HepG2 (cell line): ENCODE measurements around the gene PTPRM. TPM values are rescaled to one million over a fixed set of nuclear protein-coding genes. Genes with fewer than 3 reads are reported as not detected.
A peak's percentile ranks its signal among the peaks of the same experiment; 100 is the strongest.

ENCODE experiments used
- FOXA1 ChIP-seq, 2 experiments: fragments of 450-650 bp in 1 of 2; sonication (generic) in 1 of 2; formaldehyde crosslinking in 1 of 2; IDR thresholded peaks; 2 replicates each; pipeline versions ENCODE4 v1.4.0 to v1.6.1; 2016 to 2020; ENCODE audit warnings: missing genetic modification reagents in 1 of 2
- HIVEP1 ChIP-seq: sonication (generic); formaldehyde crosslinking; IDR thresholded peaks from 2 replicates; pipeline ENCODE4 v1.4.0; 2020; ENCODE audit warnings: mild to moderate bottlenecking, missing genetic modification reagents
- HMGA1 ChIP-seq: sonication (generic); formaldehyde crosslinking; conservative IDR thresholded peaks from 2 replicates; pipeline ENCODE4 v1.4.0; 2020; ENCODE audit warnings: missing genetic modification reagents
- KDM2A ChIP-seq: sonication (generic); formaldehyde crosslinking; IDR thresholded peaks from 2 replicates; pipeline ENCODE4 v1.4.0; 2020; ENCODE audit warnings: low read depth, missing genetic modification reagents, borderline replicate concordance
- KLF16 ChIP-seq, 2 experiments: sonication (generic) in 1 of 2; formaldehyde crosslinking in 1 of 2; IDR thresholded peaks; 2 replicates each; pipeline versions ENCODE4 v1.6.1 to v1.8.0; 2016 to 2023; ENCODE audit warnings: missing genetic modification reagents in 2 of 2, missing compliant biosample characterization in 1 of 2
- KMT2A ChIP-seq: sonication (generic); formaldehyde crosslinking; IDR thresholded peaks from 2 replicates; pipeline ENCODE4 v1.4.0; 2020; ENCODE audit warnings: missing genetic modification reagents
- RFXAP ChIP-seq: sonication (generic); formaldehyde crosslinking; IDR thresholded peaks from 2 replicates; pipeline ENCODE4 v1.4.0; 2020; ENCODE audit warnings: missing genetic modification reagents, borderline replicate concordance
- SOX5 ChIP-seq: IDR thresholded peaks from 2 replicates; pipeline ENCODE4 v1.6.1; 2016; ENCODE audit warnings: borderline replicate concordance
- SRSF1 ChIP-seq: fragments of 200-400 bp; formaldehyde crosslinking; optimal IDR thresholded peaks from 2 replicates; pipeline ENCODE3; 2017; ENCODE audit warnings: mild to moderate bottlenecking, low read depth, low read length, moderate library complexity
- TCF7 ChIP-seq: sonication (generic); IDR thresholded peaks from 2 replicates; pipeline ENCODE4 v1.6.1; 2016; ENCODE audit warnings: antibody characterized with exemption, low read depth
- ZC3H4 ChIP-seq: sonication (generic); formaldehyde crosslinking; IDR thresholded peaks from 2 replicates; pipeline ENCODE4 v1.4.0; 2020; ENCODE audit warnings: missing genetic modification reagents, borderline replicate concordance
- ZFY ChIP-seq: sonication (generic); formaldehyde crosslinking; IDR thresholded peaks from 2 replicates; pipeline ENCODE4 v1.4.0; 2020; ENCODE audit warnings: missing genetic modification reagents
- ZNF510 ChIP-seq: sonication (generic); formaldehyde crosslinking; IDR thresholded peaks from 2 replicates; pipeline ENCODE4 v1.4.0; 2020; ENCODE audit warnings: low read depth, mild to moderate bottlenecking, missing genetic modification reagents
- ZNF563 ChIP-seq: sonication (generic); formaldehyde crosslinking; IDR thresholded peaks from 2 replicates; pipeline ENCODE4 v1.8.0; 2022; ENCODE audit warnings: mild to moderate bottlenecking, moderate library complexity, missing genetic modification reagents
- ZNF569 ChIP-seq: sonication (generic); formaldehyde crosslinking; IDR thresholded peaks from 2 replicates; pipeline ENCODE4 v1.5.0; 2020; ENCODE audit warnings: mild to moderate bottlenecking, missing genetic modification reagents, moderate library complexity, borderline replicate concordance
- ZNF615 ChIP-seq: sonication (generic); formaldehyde crosslinking; IDR thresholded peaks from 2 replicates; pipeline ENCODE4 v1.5.0; 2020; ENCODE audit warnings: mild to moderate bottlenecking, missing genetic modification reagents, borderline replicate concordance
- ZNF672 ChIP-seq: sonication (generic); formaldehyde crosslinking; IDR thresholded peaks from 2 replicates; pipeline ENCODE4 v1.8.1; 2022; ENCODE audit warnings: missing genetic modification reagents
- polyA plus RNA-seq, 8 experiments: library from polyadenylated mRNA; depleted of rRNA in 3 of 8; stranded (reverse) in 7 of 8; unstranded in 1 of 8; fragments of >200 nt; fragmentation: Illumina TruSeq in 4 of 8; extraction: Trizol in 4 of 8; gene quantifications; 2 replicates each; pipeline versions ENCODE4 v1.2.1 to v1.2.3, GENCODE V29; 2011 to 2016; ENCODE audit warnings: low read depth in 4 of 8, missing spikeins in 1 of 8, mixed read lengths in 1 of 8; ENCODE audit not compliant: insufficient read depth in 1 of 8
- total RNA-seq, 5 experiments: library from RNA; depleted of rRNA; stranded (reverse); fragments of >200 nt; fragmentation: Illumina TruSeq; extraction: Trizol; gene quantifications; 2 replicates each; pipeline ENCODE4 v1.2.3, GENCODE V29; 2016; ENCODE audit warnings: low read depth in 1 of 5
- TF ChIP-seq, protein P1 (sequence below): sonication (generic); formaldehyde crosslinking; IDR thresholded peaks from 2 replicates; pipeline ENCODE4 v1.8.1; 2023; ENCODE audit warnings: mild to moderate bottlenecking, missing genetic modification reagents
- TF ChIP-seq, protein P2 (sequence below): sonication (generic); formaldehyde crosslinking; IDR thresholded peaks from 2 replicates; pipeline ENCODE4 v1.8.0; 2022; ENCODE audit warnings: low read depth, missing genetic modification reagents
- TF ChIP-seq, protein P3 (sequence below): sonication (generic); formaldehyde crosslinking; IDR thresholded peaks from 2 replicates; pipeline ENCODE4 v1.4.0; 2020; ENCODE audit warnings: missing genetic modification reagents, borderline replicate concordance
- TF ChIP-seq, protein P4 (sequence below): sonication (generic); formaldehyde crosslinking; IDR thresholded peaks from 2 replicates; pipeline ENCODE4 v1.4.0; 2020; ENCODE audit warnings: mild to moderate bottlenecking, missing genetic modification reagents
- TF ChIP-seq, protein P5 (sequence below): sonication (generic); formaldehyde crosslinking; IDR thresholded peaks from 2 replicates; pipeline ENCODE4 v1.5.1; 2020; ENCODE audit warnings: missing genetic modification reagents, mild to moderate bottlenecking, borderline replicate concordance
- TF ChIP-seq, protein P6 (sequence below): sonication (generic); formaldehyde crosslinking; IDR thresholded peaks from 2 replicates; pipeline ENCODE4 v1.4.0; 2020; ENCODE audit warnings: missing genetic modification reagents

Gene PTPRM
- total and polyA plus RNA-seq, 2 of the 13 experiments (the other 11 are each of a cell fraction or from before 2014, with no cell fraction given): 12.6 to 108 TPM

DNA sequence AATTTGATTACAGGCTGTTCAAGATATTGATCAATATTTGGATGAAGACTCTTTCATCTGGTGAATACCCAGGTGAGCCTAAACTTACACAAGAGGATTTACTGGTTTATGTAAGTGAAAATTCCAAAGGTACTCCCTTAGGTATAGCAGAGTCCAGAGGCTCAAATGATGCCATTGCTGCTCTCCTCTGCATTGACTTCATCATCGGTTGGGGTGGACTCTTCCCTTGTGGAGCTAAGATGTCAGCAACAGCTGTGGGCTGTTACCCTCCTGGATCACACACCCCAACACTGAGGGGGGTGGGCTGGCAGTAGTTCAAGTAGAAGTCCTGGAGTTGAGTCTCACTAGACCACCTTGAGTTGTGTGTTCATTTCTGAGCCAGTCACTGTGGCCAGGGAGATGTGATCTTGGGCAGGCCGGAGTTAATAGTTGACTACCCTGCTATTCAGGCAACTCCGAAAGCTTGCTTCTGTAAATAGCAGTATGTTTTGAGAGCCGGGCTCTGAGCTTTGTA lies 236.9 kb downstream of the PTPRM start (continued):
- TF ChIP-seq KMT2A: 0 out of 2 replicates have a peak, but pooled peaks have one; percentile 20
- TF ChIP-seq ZNF615: no peak
- no peak for TF ChIP-seq HMGA1
- no peak for TF ChIP-seq KDM2A (CRISPR knock-in tag)
- TF ChIP-seq, protein P1, sequence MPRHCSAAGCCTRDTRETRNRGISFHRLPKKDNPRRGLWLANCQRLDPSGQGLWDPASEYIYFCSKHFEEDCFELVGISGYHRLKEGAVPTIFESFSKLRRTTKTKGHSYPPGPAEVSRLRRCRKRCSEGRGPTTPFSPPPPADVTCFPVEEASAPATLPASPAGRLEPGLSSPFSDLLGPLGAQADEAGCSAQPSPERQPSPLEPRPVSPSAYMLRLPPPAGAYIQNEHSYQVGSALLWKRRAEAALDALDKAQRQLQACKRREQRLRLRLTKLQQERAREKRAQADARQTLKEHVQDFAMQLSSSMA (CRISPR knock-in tag): no peak
- TF ChIP-seq FOXA1 (IDR thresholded peaks at IDR 0.05): no peak
- TF ChIP-seq FOXA1 (CRISPR knock-in tag; IDR thresholded peaks at IDR 0.05): peak; percentile 62; the same call in 1 of the 2 replicates
- no peak for TF ChIP-seq ZNF672 (CRISPR knock-in tag)
- TF ChIP-seq, protein P2, sequence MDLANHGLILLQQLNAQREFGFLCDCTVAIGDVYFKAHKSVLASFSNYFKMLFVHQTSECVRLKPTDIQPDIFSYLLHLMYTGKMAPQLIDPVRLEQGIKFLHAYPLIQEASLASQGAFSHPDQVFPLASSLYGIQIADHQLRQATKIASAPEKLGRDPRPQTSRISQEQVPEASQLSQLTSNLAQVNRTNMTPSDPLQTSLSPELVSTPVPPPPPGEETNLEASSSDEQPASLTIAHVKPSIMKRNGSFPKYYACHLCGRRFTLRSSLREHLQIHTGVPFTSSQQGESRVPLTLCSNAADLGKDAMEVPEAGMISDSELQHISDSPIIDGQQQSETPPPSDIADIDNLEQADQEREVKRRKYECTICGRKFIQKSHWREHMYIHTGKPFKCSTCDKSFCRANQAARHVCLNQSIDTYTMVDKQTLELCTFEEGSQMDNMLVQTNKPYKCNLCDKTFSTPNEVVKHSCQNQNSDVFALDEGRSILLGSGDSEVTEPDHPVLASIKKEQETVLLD: no peak
- TF ChIP-seq, protein P3, sequence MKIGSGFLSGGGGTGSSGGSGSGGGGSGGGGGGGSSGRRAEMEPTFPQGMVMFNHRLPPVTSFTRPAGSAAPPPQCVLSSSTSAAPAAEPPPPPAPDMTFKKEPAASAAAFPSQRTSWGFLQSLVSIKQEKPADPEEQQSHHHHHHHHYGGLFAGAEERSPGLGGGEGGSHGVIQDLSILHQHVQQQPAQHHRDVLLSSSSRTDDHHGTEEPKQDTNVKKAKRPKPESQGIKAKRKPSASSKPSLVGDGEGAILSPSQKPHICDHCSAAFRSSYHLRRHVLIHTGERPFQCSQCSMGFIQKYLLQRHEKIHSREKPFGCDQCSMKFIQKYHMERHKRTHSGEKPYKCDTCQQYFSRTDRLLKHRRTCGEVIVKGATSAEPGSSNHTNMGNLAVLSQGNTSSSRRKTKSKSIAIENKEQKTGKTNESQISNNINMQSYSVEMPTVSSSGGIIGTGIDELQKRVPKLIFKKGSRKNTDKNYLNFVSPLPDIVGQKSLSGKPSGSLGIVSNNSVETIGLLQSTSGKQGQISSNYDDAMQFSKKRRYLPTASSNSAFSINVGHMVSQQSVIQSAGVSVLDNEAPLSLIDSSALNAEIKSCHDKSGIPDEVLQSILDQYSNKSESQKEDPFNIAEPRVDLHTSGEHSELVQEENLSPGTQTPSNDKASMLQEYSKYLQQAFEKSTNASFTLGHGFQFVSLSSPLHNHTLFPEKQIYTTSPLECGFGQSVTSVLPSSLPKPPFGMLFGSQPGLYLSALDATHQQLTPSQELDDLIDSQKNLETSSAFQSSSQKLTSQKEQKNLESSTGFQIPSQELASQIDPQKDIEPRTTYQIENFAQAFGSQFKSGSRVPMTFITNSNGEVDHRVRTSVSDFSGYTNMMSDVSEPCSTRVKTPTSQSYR: no peak
- peak; percentile 40; the same call in 1 of the 2 replicates for TF ChIP-seq ZFY
- TF ChIP-seq TCF7: no peak; the same call in 1 of the 2 replicates
- TF ChIP-seq, protein P4, sequence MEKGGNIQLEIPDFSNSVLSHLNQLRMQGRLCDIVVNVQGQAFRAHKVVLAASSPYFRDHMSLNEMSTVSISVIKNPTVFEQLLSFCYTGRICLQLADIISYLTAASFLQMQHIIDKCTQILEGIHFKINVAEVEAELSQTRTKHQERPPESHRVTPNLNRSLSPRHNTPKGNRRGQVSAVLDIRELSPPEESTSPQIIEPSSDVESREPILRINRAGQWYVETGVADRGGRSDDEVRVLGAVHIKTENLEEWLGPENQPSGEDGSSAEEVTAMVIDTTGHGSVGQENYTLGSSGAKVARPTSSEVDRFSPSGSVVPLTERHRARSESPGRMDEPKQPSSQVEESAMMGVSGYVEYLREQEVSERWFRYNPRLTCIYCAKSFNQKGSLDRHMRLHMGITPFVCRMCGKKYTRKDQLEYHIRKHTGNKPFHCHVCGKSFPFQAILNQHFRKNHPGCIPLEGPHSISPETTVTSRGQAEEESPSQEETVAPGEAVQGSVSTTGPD (CRISPR knock-in tag): no peak
- TF ChIP-seq RFXAP: no peak
- TF ChIP-seq, protein P5, sequence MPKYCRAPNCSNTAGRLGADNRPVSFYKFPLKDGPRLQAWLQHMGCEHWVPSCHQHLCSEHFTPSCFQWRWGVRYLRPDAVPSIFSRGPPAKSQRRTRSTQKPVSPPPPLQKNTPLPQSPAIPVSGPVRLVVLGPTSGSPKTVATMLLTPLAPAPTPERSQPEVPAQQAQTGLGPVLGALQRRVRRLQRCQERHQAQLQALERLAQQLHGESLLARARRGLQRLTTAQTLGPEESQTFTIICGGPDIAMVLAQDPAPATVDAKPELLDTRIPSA (CRISPR knock-in tag): no peak
- peak; percentile 22; the same call in 1 of the 2 replicates for TF ChIP-seq SOX5 (CRISPR knock-in tag)
- TF ChIP-seq ZC3H4 (CRISPR knock-in tag): no peak
- TF ChIP-seq KLF16 (CRISPR knock-in tag; IDR thresholded peaks at IDR 0.05): no peak
- no peak for TF ChIP-seq ZNF563 (CRISPR knock-in tag)
- TF ChIP-seq, protein P6, sequence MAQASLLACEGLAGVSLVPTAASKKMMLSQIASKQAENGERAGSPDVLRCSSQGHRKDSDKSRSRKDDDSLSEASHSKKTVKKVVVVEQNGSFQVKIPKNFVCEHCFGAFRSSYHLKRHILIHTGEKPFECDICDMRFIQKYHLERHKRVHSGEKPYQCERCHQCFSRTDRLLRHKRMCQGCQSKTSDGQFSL (CRISPR knock-in tag): no peak
- TF ChIP-seq ZNF569 (CRISPR knock-in tag): no peak
- no peak for TF ChIP-seq SRSF1
- TF ChIP-seq HIVEP1: no peak
- TF ChIP-seq ZNF510 (CRISPR knock-in tag): no peak
